GM21390 (cell line): ENCODE measurements around the gene KIF4A.
A peak's percentile ranks its signal among the peaks of the same experiment; 100 is the strongest.

ENCODE experiments used
- ATAC-seq: cut with Tn5 transposase; IDR thresholded peaks from one replicate; pipeline ENCODE4 v1.9.1; 2021; ENCODE audit not compliant: unreplicated experiment

Gene KIF4A

DNA sequence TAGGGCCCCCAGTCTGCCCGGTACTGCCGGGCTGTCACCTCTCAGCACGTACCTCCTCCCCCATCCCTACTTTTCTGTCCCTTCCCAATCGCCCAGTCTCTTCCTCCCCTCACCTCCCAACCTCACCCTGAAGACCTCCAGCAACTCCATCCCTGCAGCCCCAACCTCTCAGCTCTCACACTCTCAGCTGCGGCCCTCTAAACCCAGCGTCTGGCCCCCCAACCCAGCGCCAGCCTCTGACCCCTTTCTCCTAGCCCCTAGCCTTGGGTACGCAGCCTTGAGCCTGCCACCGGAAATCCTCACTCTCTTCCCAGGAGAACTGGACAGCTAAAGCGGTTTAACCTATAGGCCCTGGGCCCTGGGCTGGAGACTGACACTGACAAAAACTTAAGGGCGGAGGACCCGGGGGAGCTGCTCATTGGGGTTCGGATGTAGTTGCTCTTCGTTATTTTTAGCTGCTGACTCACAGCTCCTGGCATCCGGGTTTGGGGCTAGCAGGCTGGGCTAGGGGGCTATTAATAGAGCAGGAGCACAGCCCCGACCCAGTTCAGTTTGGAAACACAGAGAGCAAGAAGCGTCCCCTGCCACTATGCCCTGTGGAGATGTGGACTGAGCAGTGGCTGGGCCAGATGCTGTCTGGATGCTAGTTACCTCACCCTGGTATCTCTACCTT is 145.1 kb downstream of the KIF4A start:
- no peak for ATAC-seq

DNA sequence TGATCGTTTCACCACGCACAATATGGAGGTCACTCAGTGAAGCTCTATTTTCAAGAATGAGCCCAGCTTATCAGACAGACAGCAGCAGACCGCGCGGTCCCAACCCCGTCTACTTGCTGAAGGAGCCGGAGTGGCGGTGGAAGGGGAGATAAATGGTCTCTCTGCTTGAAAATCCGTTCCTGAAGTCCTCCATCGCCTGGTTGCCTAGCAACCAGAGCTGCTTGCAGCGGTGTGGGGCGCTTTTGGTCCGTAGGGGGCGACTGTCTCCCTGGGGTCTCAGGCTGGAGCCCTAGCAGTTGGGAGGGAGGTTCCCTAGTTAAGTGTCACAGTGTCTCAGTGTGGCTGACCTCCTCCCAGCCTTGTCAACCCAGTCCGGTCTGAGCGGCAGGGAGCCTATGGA is 146.4 kb downstream of the KIF4A start:
- no peak for ATAC-seq

DNA sequence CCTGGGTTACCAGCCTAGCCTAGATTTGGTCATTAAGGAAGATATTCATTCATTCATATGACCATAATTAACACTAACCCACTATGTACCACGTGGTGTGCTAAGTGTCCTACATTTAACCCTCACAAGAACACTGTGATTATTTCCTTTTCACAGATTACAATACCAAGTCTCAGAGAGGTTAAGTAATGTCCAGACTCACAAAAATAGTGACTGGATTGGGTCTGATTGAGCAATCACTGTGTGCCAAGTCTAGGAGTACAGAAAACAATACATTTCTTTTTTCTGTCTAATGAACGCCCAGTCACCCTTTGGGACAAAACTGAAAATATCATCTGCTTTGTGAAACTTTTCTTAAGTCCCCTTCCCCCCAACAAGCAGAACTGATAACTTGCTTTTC is 147.1 kb downstream of the KIF4A start:
- ATAC-seq: no peak

DNA sequence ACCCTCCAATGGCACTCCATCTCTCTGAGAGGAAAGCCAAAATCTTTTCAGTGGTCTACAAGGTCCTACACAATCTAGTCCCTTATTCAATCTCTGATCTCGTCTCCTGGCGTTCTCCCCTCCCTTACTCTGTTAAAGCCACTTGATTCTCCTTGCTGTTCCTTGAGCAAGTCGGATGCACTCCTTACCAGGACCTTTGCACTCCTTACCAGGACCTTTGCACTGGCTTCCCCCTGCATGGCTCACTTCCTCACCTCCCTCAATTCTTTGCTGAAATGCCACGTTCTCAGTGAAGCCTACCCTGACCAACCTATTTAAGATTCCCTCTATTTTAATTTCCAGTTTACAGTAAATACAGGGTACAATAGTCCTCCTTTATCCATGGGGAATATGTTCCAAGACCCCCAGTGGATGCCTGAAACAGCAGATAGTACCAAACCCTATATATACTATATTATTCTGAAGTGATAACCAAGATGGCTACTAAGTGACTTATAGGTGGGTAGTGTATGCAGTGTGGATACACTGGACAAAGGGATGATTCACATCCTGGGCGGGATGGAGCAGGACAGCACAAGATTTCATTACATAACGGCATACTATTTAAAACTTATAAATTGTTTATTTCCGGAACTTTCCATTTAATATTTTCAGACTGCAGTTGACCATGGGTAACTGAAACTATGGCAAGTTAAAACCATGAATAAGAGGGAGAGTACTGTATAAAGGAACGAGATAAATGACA is 148.2 kb downstream of the KIF4A start:
- ATAC-seq: no peak

DNA sequence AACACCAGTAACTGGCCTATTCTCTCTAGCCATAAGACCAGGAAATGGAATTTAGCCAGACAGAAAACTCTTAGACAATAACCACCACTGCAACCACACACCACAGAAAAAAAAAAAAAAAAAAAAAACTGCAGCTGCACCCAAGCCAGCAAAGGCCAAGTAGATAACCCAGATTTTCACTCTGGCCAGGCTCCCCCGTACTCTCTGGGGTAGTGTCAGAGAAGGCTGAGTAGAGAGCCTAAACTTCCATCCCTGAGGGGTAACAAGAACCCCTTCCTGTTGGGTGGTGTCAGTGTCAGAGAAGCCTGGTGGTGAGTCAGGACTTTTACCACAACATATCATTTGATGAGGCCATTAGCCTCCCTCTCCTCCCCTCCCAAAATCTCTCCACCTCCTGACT is 149.1 kb downstream of the KIF4A start:
- no peak for ATAC-seq

DNA sequence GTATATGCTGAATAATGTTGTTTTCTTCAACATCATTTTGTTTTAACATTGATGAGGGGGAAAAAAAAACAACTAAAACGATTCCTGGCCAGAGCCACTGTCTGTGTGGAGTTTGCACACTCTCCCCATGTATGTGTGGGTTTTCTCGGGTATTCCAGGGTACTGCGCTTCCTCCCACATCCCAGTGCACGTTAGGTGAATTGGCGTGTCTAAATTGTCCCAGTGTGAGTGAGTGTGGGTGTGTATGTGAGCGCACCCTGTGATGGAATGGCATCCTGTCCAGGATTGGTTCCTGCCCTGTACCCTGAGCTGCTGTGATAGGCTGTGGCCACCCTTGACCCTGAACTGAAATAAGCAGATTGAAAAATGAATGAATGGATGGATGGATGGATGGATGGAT is 152.3 kb downstream of the KIF4A start:
- ATAC-seq: no peak

DNA sequence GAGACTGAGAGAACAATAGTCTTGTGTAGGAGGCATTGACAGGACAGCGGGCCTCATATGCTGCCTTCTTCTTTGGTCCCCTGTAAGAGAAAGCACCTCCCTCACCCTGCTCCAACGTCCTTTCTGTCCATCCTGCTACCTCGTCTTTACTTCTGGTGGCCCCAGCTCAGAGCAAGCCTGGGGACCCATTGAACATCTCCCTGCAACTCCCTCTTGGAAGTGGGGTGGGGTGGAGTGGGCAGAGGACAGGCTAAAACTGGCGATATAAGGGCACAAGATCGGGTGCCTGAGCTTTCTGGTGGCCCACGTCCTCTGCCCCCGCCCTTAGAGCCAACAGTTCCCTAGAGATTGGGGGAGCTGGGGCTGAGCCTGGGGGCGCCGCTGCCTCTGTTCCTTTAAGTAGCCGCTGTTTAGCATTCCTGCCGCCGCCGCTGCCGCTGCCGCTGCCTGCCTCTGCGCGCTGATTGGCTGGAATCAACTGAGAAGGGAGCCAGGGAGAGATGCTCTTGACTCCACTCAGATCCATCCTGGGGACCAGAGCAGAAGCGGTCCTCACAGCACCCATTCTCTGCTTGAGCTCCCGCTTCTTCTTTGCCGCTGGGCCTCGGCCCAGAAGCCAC is 154.5 kb downstream of the KIF4A start, which contains the start of gene DLG3:
TSS of gene DLG3 (plus strand) at position 510 of the 620 bp plus-strand sequence. CDS start 367 bp downstream, outside the sequence.
- no peak for ATAC-seq

DNA sequence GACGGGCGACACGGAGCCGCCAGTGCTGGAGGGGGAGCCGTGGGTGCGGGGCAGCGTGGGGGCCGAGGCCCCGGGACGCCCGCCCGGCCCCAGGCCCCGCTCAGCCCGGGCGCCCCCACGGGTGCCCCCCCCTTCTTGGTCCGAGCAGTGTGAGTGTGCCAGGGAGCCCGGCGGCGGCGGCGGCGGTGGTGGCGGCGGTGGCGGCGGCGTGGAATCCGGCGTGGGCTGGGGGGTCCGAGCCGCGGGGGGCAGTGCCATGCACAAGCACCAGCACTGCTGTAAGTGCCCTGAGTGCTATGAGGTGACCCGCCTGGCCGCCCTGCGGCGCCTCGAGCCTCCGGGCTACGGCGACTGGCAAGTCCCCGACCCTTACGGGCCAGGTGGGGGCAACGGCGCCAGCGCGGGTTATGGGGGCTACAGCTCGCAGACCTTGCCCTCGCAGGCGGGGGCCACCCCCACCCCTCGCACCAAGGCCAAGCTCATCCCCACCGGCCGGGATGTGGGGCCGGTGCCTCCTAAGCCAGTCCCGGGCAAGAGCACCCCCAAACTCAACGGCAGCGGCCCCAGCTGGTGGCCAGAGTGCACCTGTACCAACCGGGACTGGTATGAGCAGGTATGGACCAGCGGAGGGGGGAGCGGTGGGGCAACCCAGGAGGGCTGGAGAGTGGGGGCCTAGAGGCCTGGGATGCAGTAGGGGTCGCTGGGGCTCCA is 155.2 kb downstream of the KIF4A start:
- no peak for ATAC-seq

DNA sequence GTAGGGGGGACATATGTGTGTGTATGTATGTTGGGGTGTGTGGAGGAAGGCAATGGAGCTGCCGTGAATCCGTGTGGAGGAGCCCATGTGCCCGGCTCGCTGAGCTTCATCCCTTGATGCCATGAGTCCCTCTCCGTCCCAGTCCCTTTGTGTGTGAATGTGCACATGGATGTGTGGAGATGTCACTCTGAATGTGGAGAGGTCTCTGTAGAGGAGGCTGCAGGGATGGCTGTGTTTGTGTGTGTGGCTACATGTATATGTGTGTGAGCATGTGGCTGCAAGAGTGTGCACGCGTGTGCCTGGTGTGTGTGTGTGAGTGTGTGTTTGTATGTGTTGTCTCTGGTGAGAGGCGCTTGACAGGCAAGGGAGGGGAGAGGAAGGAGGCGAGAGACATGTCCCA is 156.0 kb downstream of the KIF4A start:
- ATAC-seq: no peak

DNA sequence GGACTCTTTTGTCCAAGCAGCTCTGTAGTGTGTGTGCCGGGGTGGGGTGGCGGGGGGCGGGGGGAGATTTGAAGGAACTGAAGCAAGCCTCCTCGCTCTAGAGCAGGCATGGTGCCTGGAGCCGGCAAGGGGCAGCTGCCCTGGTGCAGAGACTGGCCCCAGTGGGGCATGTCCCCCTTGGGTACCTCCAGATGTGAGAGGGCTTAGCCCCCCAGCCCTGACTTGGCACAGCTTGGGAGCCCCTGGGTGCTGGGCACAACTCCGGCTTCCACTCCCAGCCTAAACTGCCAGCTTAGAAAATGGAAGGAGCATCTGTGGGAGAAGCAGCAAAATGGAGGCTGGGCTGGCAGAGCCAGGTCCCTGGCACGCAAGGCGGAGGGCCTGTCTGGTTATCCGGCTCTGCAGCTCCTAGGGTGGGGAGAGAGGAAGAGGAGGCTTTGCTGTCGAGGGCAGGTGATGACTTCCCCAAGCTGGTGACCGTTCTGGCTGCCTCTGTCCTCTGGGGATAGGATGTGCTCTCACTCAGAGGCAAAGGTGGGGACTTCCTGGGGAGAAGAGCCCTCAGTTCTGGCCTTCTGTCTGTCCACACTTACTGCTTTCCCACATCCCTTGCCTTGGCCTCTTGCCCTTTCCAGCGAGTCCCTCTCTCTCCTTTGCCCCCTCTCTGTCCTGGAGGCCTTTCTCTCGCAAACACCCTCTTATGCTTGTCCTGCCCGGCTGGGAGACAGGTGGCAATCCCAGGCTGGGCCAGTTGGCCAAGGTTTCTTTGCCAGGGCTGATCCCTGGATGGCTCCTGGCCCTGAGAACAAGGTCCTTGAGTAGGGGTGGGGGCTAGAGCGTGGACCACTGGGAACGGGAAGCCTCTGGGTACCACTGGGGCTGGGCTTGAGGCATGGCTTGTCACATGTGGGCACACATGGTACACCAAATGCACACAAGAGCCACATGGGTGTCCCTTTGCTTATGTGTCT is 156.8 kb downstream of the KIF4A start:
- ATAC-seq: no peak

DNA sequence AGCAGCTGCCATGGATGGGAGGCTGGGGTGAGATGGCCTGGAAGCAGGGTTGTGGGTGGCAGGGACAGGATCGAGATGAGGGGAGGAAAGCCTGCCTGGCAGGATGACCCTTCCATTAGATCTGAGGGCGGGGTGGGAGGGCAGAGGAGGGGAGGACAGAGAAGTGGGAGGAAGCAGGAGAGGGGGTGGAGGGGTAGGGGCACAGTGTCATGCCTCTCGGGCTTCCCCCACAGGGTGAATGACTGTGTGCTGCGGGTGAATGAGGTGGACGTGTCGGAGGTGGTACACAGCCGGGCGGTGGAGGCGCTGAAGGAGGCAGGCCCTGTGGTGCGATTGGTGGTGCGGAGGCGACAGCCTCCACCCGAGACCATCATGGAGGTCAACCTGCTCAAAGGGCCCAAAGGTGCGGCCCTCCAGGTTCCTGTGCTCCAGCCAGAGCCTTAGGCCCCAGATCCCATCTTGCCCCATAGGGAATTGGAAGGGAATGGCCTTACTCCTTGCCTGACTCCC is 159.6 kb downstream of the KIF4A start:
- no peak for ATAC-seq

DNA sequence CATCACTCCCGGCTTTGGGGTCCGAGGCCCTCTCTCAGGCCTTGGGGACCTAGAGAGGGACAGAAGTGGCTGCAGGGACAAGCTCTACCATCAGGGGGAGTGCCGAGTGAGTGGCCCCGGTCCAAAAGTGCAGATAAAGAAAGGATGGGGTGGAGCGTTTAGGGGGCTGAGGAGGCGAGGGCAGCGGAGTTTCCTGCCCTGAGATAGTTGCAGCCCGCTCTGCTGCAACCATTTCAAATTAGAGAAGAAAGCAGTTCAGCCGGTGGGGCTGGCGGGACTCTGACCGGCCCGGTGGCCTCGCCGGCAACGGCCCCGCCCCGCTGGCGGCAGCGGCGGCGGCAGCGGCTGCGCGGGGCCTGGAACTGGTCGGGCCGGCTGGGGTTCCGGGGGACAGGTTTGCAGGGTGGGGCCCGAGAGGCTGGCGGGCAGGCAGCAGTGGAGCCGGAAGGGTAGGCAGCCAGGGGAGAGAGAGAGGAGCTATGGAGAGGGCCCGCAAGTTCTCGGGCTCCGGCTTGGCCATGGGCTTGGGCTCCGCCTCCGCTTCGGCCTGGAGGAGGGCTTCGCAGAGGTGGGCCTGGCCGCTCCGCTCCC is 162.3 kb downstream of the KIF4A start:
- peak; percentile 38 for ATAC-seq

DNA sequence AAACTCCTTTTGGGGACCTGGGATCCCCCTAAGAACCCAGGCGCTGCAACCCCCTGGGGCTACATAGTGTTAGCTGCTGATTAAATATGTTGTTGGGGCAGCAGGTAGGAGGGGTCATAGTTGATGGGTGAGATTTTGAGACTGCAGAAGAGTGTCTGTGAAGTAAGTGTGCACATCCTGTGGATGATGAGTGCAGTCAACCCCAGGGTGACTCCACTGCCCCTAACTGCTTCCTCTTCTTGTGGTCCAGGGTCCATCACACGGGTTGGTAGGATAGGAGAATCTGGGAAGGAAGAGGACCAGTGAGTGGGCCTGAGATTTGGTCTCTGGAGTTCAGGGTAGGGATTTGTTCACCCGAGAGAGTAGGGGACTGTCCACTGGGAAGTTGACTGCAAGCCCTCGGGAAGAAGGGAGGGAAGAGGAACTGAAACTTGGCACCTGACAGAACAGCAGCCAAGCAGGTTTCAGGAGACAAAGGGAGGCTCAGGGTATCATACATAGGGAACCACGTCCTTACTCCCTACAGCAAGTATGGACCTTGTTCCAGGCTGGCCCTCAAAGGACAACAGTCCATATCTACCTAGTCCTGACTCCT is 163.2 kb downstream of the KIF4A start:
- ATAC-seq: no peak

DNA sequence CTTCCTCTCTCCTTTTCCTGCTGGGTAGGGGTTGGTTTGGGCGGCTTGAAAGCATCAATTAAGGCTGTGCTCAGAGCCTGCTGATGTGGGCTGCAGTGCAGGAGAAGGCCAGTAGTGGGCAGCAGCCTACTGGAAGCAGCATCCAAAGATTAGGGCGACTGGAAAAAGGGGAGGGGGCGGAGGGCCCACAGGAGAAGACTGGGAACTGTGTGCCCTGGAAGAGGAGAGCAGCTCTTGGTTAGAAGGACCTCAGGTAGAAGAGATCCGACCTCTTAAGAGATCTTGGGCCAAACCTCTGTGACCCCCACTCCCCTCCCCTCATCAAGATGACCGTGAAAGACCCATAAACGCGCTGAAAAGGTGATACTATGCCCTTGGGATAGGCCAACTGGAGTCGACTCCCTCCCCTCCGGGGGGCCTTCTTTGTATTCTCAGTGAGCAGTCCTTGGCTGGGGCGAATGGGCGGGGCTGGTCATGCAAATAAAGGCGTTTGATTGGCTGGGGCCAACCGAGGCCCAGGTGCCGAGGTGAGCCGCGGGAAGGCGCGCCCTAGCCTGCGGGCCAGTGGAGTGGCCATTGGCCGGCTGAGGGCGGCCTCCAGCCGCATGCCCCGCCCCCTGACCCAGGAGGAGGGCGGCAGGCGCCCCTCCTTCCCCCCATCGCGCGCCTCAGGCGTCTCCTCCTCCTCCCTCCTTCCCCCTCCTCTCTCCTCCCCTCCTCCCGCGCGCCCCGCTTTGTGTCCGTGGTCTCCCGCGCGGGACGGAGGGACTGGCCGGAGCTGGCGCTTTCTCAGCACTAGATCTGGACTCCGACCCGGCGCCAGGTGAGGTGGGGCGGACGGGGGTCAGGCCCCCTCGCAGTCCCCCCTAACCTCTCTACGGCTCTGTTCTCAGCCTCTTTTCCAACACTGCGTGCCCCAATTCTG is 164.8 kb downstream of the KIF4A start:
- peak; percentile 62 for ATAC-seq

DNA sequence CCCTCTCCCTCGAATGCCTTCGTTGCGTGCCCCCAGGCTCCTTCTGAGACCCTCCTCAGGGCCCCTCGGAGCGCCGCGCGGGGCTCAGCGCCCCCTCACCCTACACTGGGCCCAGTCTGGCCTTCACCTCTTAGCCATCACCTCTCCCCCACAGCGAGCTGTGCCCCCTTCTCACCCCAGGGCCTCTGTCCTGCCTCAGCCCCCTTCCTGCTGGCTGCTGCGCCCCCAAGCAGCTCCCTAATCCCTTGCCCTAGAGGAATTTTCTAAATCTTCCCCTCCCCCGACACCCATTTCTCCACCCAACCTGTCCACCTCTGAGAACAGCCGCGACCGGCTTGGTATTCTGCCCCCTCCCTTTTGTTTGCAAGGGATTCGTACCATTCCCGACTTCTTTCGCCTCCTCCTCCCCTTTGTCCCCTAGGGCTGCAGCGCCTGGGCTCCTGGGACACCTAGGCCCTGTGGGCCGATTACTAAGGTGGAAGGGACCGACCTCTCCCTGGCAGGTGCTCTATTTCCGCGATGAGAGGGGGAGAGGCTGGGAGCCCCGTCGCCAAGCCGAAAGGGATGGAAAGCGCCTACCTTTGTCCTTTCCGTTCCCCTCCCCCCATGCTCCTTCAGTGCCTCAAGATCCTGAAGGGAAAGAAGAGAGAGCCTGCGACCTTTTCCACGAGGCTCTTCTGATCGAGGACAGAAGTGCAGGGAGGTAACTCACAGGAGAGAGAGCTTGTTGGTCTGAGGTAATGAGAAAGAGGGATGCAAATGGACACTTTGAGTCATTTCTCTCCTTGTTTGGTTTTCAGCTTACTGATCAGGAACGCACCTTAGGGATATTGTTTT is 165.7 kb downstream of the KIF4A start:
- no peak for ATAC-seq

DNA sequence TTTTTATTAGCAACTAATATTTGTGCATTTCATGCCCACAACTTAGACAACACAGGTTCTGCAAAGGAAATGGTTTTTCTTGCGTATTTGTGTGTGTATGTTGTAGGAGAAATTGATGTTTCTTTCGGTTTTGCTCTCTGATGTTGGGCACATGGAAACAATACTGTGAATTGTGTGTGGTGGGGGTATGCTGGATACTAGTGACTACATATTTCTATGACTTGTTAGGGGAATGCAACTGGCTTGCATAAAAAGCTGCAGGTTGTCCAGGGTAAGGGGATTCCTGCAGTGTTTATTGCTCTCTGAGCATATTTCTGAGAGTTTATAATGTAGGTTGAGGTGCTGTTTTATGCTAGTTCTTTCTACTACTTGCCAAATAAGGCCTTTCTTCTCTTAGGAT is 166.4 kb downstream of the KIF4A start:
- ATAC-seq: no peak

DNA sequence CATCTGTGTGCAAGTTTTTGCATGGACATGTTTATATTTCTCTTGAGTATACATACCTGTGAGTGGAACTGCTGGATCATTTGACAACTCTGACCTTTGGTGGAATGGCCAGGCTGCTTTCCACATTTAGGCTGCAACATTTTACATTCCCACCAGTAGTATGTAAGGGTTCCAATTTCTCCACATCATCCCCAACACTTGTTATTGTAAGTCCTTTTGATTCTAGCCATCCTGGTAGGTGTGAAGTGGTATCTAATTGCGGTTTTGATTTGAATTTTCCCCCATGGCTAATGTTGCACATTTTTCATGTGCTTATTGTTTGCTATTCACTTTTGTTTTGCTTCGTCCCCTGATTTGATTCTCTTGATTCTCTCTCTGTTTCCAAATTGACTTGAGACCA is 171.1 kb downstream of the KIF4A start:
- ATAC-seq: no peak
